ENCODE data around the gene SKA2. TPM values are rescaled to one million over a fixed set of nuclear protein-coding genes. Genes with fewer than 3 reads are reported as not detected.

Gene SKA2
- total and polyA plus RNA-seq, 4 donors: 10.5 to 29.6 (median 11.7) TPM

GRCh38 chr17:59178266-59178985 is 23.4 kb upstream of the SKA2 start (continued):
- no peak for TF ChIP-seq JUND (IDR thresholded peaks at IDR 0.05)
- TF ChIP-seq EGR1 (IDR thresholded peaks at IDR 0.05; ENCODE audit: low read depth in 2 of 2): no peak
- TF ChIP-seq FOXA2 (IDR thresholded peaks at IDR 0.05): no peak

- Histone ChIP-seq H3K27ac (ENCODE audit: low read depth in 1 of 2, low read length in 2 of 2) (no peak overlapping the region), H3K4me1 (ENCODE audit: control insufficient read depth in 4 of 4, insufficient read depth in 4 of 4, low read length in 3 of 4) (no peaks in the 10 kb centered on the region), H3K27me3 (ENCODE audit: control insufficient read depth in 4 of 4, insufficient read depth in 4 of 4, low read length in 3 of 4) (no peaks in the 10 kb centered on the region), H3K9ac (ENCODE audit: low read depth in 1 of 2, low read length in 2 of 2) (no peak overlapping the region), H3K36me3 (ENCODE audit: control insufficient read depth in 4 of 4, insufficient read depth in 3 of 4, low read depth in 1 of 4, low read length in 3 of 4) (no peaks in the 10 kb centered on the region), H3K4me3 (ENCODE audit: low read depth in 1 of 3, low read length in 3 of 3) (no peak overlapping the region), H3K9me3 (ENCODE audit: control insufficient read depth in 4 of 4, low read length in 3 of 4) (no peaks in the 10 kb centered on the region)
- no peak for DNase-seq (ENCODE audit: low spot score)
- 97% methylated on average over 7 of the region's 7 CpGs for WGBS
- TF ChIP-seq SP1 (IDR thresholded peaks at IDR 0.05): no peak
- no peak for TF ChIP-seq EGR1 (IDR thresholded peaks at IDR 0.05; ENCODE audit: low read depth in 2 of 2)
- no peak for TF ChIP-seq YY1 (IDR thresholded peaks at IDR 0.05)
- no peak for TF ChIP-seq FOXA1 (IDR thresholded peaks at IDR 0.05)
- no peak for TF ChIP-seq ATF3 (IDR thresholded peaks at IDR 0.05)
- no peak for TF ChIP-seq RXRA (IDR thresholded peaks at IDR 0.05)
- TF ChIP-seq NR2F2 (IDR thresholded peaks at IDR 0.05): no peak
- no peak for TF ChIP-seq JUND (IDR thresholded peaks at IDR 0.05)
- no peak for TF ChIP-seq HNF4A (conservative IDR thresholded peaks at IDR 0.05)
- TF ChIP-seq RAD21 (IDR thresholded peaks at IDR 0.05): no peak
- no peak for TF ChIP-seq GABPA (IDR thresholded peaks at IDR 0.05 in 1 of 2, conservative IDR thresholded peaks at IDR 0.05 in 1 of 2)
- no peak for TF ChIP-seq ZBTB33 (IDR thresholded peaks at IDR 0.05)
- TF ChIP-seq HNF4G (IDR thresholded peaks at IDR 0.05): no peak
- no peak for TF ChIP-seq MAX (IDR thresholded peaks at IDR 0.05)
These were observed 20.1 kb upstream of the SKA2 start for GRCh38 chr17:59175076-59175475.

GRCh38 chr17:59174671-59175070 is 19.7 kb upstream of the SKA2 start:
- Histone ChIP-seq H3K27me3 (ENCODE audit: control insufficient read depth in 4 of 4, insufficient read depth in 4 of 4, low read length in 3 of 4) (no peaks in the 10 kb centered on the region), H3K4me3 (ENCODE audit: low read depth in 1 of 3, low read length in 3 of 3) (no peak overlapping the region), H3K4me1 (ENCODE audit: control insufficient read depth in 4 of 4, insufficient read depth in 4 of 4, low read length in 3 of 4) (no peaks in the 10 kb centered on the region), H3K9ac (ENCODE audit: low read depth in 1 of 2, low read length in 2 of 2) (no peak overlapping the region), H3K9me3 (ENCODE audit: control insufficient read depth in 4 of 4, low read length in 3 of 4) (no peaks in the 10 kb centered on the region), H3K36me3 (ENCODE audit: control insufficient read depth in 4 of 4, insufficient read depth in 3 of 4, low read depth in 1 of 4, low read length in 3 of 4) (no peaks in the 10 kb centered on the region), H3K27ac (ENCODE audit: low read depth in 1 of 2, low read length in 2 of 2) (no peak overlapping the region)
- no peak for TF ChIP-seq FOXA1 (IDR thresholded peaks at IDR 0.05)
- no peak for TF ChIP-seq MAX (IDR thresholded peaks at IDR 0.05)
- TF ChIP-seq HNF4A (conservative IDR thresholded peaks at IDR 0.05): no peak
- no peak for TF ChIP-seq JUND (IDR thresholded peaks at IDR 0.05)
- TF ChIP-seq REST (IDR thresholded peaks at IDR 0.05): no peak
- no peak for TF ChIP-seq NR2F2 (IDR thresholded peaks at IDR 0.05)
- no peak for TF ChIP-seq TAF1 (conservative IDR thresholded peaks at IDR 0.05)
- no peak for TF ChIP-seq ZBTB33 (IDR thresholded peaks at IDR 0.05)
- no peak for TF ChIP-seq GABPA (IDR thresholded peaks at IDR 0.05 in 1 of 2, conservative IDR thresholded peaks at IDR 0.05 in 1 of 2)
- no peak for TF ChIP-seq EGR1 (IDR thresholded peaks at IDR 0.05; ENCODE audit: low read depth in 2 of 2)
- no peak for DNase-seq (ENCODE audit: low spot score)
- 98% methylated on average over 11 of the region's 11 CpGs for WGBS

All from liver (tissue), 9 donors.